Smooth muscle cell (in vitro differentiated cells): Measurements from ENCODE around the gene OTX2. TPM values are rescaled to one million over a fixed set of nuclear protein-coding genes. Genes with fewer than 3 reads are reported as not detected.

Experiments used
- DNase-seq: peaks from one replicate; lab custom pipeline; 2025; ENCODE audit not compliant: unreplicated experiment; lab: John Stamatoyannopoulos, UW
- H2AFZ ChIP-seq: fragments of 200-600 bp; sonication (generic); 2 replicates; pipeline ENCODE4 v1.6.0; 2016; ENCODE audit warnings: antibody characterized with exemption, low read depth, mild to moderate bottlenecking
- H3F3A ChIP-seq: fragments of 200-600 bp; sonication (generic); 2 replicates; pipeline ENCODE4 v1.6.0; 2017; ENCODE audit warnings: antibody characterized with exemption, low read depth
- H3K27ac ChIP-seq: fragments of 200-600 bp; sonication (generic); 2 replicates; pipeline ENCODE4 v1.5.1; 2016; ENCODE audit warnings: low read depth, mild to moderate bottlenecking
- H3K27me3 ChIP-seq: fragments of 200-600 bp; sonication (generic); 2 replicates; pipeline ENCODE4 v1.6.1; 2016; ENCODE audit warnings: low read depth, mild to moderate bottlenecking
- H3K36me3 ChIP-seq: fragments of 200-600 bp; sonication (generic); 2 replicates; pipeline ENCODE4 v1.5.1; 2016; ENCODE audit warnings: low read depth
- H3K4me1 ChIP-seq: fragments of 200-600 bp; sonication (generic); 2 replicates; pipeline ENCODE4 v1.5.1; 2016; ENCODE audit warnings: low read depth
- H3K4me2 ChIP-seq: fragments of 200-600 bp; sonication (generic); 2 replicates; pipeline ENCODE4 v1.6.0; 2016; ENCODE audit warnings: mild to moderate bottlenecking
- H3K4me3 ChIP-seq: fragments of 200-600 bp; sonication (generic); 2 replicates; pipeline ENCODE4 v1.5.1; 2016; ENCODE audit warnings: mild to moderate bottlenecking
- H3K79me2 ChIP-seq: fragments of 200-600 bp; sonication (generic); 2 replicates; pipeline ENCODE4 v1.6.0; 2016; ENCODE audit warnings: low read depth, mild to moderate bottlenecking
- H3K9ac ChIP-seq: fragments of 200-600 bp; sonication (generic); 2 replicates; pipeline ENCODE4 v1.6.0; 2016; ENCODE audit warnings: low read depth
- H3K9me3 ChIP-seq: fragments of 200-600 bp; sonication (generic); replicated peaks from 2 replicates; pipeline ENCODE4 v1.5.1; 2016; ENCODE audit warnings: low read depth
- H4K20me1 ChIP-seq: fragments of 200-600 bp; sonication (generic); 2 replicates; pipeline ENCODE4 v1.6.0; 2016; ENCODE audit warnings: low read depth
- WGBS: methylation state at CpG from one replicate; pipeline ENCODE4 v1.1.7; 2016; ENCODE audit warnings: low lambda C conversion rate; 5-methylcytosine and 5-hydroxymethylcytosine counted together
- polyA plus RNA-seq: library from polyadenylated mRNA; unstranded; fragments of >200 nt; fragmentation: Nextera tagmentation; extraction: Ambion mirVana; gene quantifications from 2 replicates; pipeline ENCODE4 v1.2.1, GENCODE V29; 2016
- total RNA-seq: library from RNA; depleted of rRNA; stranded (reverse); fragments of >200 nt; gene quantifications from 2 replicates; pipeline ENCODE4 v1.2.3, GENCODE V29; 2014
- TF ChIP-seq, protein P1 (sequence below): fragments of 200-600 bp; sonication (generic); IDR thresholded peaks from 2 replicates; pipeline ENCODE4 v1.5.1; 2017; ENCODE audit warnings: borderline replicate concordance, mild to moderate bottlenecking, antibody characterized with exemption; ENCODE audit not compliant: insufficient read depth, poor library complexity, severe bottlenecking

OTX2 gene
- total and polyA plus RNA-seq, 2 experiments from 2014 or later: 0.08 TPM; not detected in 1

DNA sequence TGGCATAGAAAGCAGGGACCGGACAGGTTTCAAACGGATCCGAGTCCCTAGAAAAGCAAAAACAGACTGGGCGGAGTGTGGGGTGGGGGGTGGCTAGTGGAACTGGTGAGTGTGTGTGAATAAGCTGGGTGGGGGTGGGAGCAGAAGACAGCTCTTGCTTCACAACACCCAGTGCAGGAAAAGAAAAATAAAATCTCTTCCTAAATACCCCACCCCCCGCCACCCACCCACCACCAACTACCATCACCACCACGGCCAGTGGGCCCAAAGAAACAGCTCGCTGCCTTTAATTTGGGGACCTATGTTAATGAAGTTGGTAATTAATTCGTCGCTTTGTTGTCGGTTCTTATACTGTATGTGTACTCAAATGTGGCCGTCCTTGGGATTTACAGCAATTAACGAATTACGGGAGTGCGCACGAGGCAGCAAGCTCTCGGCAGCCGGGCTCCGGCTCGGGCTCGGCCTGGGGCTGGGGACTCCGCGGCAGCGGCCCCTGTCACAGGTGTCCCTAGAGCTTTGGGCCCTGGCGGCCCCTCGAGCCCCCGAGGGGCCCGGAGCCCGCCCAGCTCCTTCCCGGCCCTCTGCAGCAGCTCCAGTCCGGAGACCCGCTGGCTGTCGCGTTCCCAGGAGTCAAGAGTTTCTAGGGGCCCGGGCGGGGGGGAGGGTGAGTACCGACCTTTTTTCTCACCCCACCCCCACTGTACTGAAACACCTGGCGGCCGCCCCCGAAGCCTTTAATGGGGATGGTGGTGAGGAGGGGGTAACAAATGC, 1.5 kb upstream of the OTX2 start:
- Histone ChIP-seq H3F3A (no peaks in the 10 kb centered on the region), H3K4me2 (no peak overlapping the region), H3K36me3 (no peaks in the 10 kb centered on the region), H3K4me1 (peaks cover 56% of the 10 kb centered on the region), H3K9me3 (no peaks in the 10 kb centered on the region), H3K9ac (no peak overlapping the region), H3K27me3 (peaks cover 100% of the 10 kb centered on the region), H2AFZ (no peak overlapping the region), H3K27ac (no peak overlapping the region), H3K79me2 (no peaks in the 10 kb centered on the region), H4K20me1 (no peaks in the 10 kb centered on the region), H3K4me3 (no peak overlapping the region)
- TF ChIP-seq, protein P1, sequence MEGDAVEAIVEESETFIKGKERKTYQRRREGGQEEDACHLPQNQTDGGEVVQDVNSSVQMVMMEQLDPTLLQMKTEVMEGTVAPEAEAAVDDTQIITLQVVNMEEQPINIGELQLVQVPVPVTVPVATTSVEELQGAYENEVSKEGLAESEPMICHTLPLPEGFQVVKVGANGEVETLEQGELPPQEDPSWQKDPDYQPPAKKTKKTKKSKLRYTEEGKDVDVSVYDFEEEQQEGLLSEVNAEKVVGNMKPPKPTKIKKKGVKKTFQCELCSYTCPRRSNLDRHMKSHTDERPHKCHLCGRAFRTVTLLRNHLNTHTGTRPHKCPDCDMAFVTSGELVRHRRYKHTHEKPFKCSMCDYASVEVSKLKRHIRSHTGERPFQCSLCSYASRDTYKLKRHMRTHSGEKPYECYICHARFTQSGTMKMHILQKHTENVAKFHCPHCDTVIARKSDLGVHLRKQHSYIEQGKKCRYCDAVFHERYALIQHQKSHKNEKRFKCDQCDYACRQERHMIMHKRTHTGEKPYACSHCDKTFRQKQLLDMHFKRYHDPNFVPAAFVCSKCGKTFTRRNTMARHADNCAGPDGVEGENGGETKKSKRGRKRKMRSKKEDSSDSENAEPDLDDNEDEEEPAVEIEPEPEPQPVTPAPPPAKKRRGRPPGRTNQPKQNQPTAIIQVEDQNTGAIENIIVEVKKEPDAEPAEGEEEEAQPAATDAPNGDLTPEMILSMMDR: no peak
- DNase-seq: no peak
- 3% methylated on average over 26 of the region's 39 CpGs for WGBS

DNA sequence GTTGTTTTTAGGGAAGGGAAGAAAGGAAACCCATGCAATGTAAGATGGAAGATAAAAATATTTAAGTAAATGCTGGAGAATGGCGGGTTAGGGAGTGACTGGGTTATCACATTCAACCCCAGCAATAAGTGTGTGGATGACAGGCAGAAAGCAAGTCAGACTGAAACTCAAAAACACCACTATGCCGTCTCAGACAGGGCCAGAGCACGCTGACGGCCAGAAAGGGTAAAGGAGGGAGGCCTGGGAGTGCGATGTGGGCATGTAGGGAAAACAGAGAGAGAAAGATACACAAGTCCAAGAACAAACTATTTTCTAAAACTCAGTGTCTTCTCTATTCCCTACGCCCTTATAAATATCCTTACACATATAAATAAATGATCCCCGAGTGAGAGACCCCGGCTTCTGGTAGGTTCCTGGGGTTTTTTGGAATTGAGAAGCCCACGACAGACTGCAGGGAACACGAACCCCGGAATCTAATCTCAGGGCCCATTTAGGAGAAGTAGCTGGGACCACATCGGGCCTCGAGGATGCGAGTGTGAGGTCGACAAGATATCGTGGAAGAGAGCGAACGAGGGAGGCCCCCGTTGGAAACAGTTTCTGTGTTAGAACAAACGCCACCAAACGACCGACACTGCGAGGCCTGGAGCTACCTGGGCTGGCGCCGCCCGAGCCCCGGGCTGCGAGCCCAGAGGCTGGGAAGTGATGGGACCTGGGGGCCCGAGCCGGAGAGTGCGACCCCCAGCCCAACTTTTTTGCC, 735 bp upstream of the OTX2 start:
- H3K4me1 ChIP-seq: peaks cover 51% of the 10 kb centered on the region
- DNase-seq: no peak
- H3K9ac ChIP-seq: no peak overlapping the region
- no peak overlapping the region for H3K4me3 ChIP-seq
- TF ChIP-seq, protein P1: no peak
- no peaks in the 10 kb centered on the region for H3K79me2 ChIP-seq
- H3K27ac ChIP-seq: no peak overlapping the region
- H4K20me1 ChIP-seq: no peaks in the 10 kb centered on the region
- H3K36me3 ChIP-seq: no peaks in the 10 kb centered on the region
- H3F3A ChIP-seq: no peaks in the 10 kb centered on the region
- no peak overlapping the region for H2AFZ ChIP-seq
- 3% methylated on average over 31 of the region's 31 CpGs for WGBS
- H3K4me2 ChIP-seq: no peak overlapping the region
- no peaks in the 10 kb centered on the region for H3K9me3 ChIP-seq
- peaks cover 100% of the 10 kb centered on the region for H3K27me3 ChIP-seq

DNA sequence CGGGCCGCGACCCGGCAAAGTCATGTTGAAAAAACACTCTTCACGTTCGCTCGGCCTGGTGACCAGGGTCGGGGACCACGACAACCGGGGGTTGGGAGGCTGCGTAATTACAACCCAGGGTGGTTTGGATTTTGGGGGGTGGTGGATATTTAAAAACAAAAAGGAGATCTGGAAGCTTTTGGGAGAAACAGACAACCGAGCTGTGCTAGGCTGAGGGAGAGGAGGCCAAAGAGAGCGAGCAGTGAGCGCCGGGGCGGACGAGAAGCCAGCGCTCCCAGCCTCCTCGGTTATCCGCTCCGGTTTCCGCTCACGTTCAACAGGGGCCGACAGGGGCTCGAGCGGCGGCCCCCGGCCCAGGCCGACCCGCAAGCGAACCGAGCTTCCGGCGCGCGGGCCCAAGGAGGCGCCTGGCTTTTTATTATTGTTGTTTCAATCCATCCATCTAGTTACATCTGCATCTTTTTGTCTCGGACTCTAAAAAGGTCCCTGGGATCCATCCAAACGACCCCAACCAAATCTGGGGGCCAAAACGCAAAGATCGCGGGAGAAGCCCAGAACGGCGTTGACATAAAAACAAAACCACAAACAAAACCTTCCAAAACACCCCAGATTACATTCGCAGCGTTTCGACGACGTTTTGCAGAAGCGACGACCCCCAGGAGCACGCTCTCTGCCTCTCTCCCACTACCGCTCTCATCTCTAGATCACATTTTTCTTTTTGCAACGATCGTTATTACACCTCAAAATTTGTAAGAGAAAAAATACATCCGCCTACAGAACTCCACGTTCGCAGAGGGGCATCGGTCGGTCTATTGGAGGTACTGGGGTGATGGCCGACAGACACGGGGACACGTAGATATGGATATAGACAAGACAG, 771 bp downstream of the OTX2 start:
- Histone ChIP-seq H3K9ac (no peak overlapping the region), H3K4me3 (no peak overlapping the region), H3K27me3 (peaks cover 100% of the 10 kb centered on the region), H3K4me1 (peaks cover 45% of the 10 kb centered on the region), H3K36me3 (no peaks in the 10 kb centered on the region), H2AFZ (no peak overlapping the region), H3K4me2 (peak overlapping the region; percentile 78), H3K27ac (no peak overlapping the region), H4K20me1 (no peaks in the 10 kb centered on the region), H3K79me2 (no peaks in the 10 kb centered on the region), H3K9me3 (no peaks in the 10 kb centered on the region), H3F3A (no peaks in the 10 kb centered on the region)
- 4% methylated on average over 63 of the region's 63 CpGs for WGBS
- no peak for DNase-seq
- TF ChIP-seq, protein P1: no peak
